Activated CD4-positive, alpha-beta memory T cell treated with anti-CD3 and anti-CD28 coated beads, Interleukin-2, amount 10 ng/mL, durations not matched to agents 7 days and 5 days (primary cell): ENCODE measurements around the gene GMCL1. TPM values are rescaled to one million over a fixed set of nuclear protein-coding genes. Genes with fewer than 3 reads are reported as not detected.

Experiments used
- CTCF ChIA-PET: fragments of 350-600 bp; sonication (Branson Sonifier 250); formaldehyde crosslinking; loops from one replicate; lab custom pipeline; 2021; ENCODE audit warnings: antibody characterized with exemption, inconsistent platforms; lab: Charles Lee
- POLR2A ChIA-PET: fragments of 350-600 bp; sonication (Branson Sonifier 250); formaldehyde crosslinking; loops from one replicate; lab custom pipeline; 2021; ENCODE audit warnings: antibody characterized with exemption; lab: Charles Lee
- DNase-seq: peaks from one replicate; pipeline ENCODE4 v3.0.0-alpha.2; 2020
- H3K27ac Mint-ChIP-seq: one replicate; pipeline ENCODE4 v1.8.0; 2021; ENCODE audit warnings: mild to moderate bottlenecking, mixed read lengths
- H3K27me3 Mint-ChIP-seq: one replicate; pipeline ENCODE4 v1.8.0; 2021; ENCODE audit warnings: mixed read lengths
- H3K36me3 Mint-ChIP-seq: one replicate; pipeline ENCODE4 v1.8.0; 2021; ENCODE audit warnings: low read depth, mixed read lengths
- H3K4me1 Mint-ChIP-seq: one replicate; pipeline ENCODE4 v1.8.0; 2021; ENCODE audit warnings: mixed read lengths
- H3K4me3 Mint-ChIP-seq: one replicate; pipeline ENCODE4 v1.8.0; 2021; ENCODE audit warnings: mild to moderate bottlenecking, mixed read lengths
- H3K9me3 Mint-ChIP-seq: one replicate; pipeline ENCODE4 v1.8.0; 2021; ENCODE audit warnings: mixed read lengths
- total RNA-seq, 2 experiments: library from RNA; stranded (reverse); gene quantifications; one replicate each; pipeline ENCODE4 v1.2.3, GENCODE V29; 2021

GMCL1 gene, protein sequence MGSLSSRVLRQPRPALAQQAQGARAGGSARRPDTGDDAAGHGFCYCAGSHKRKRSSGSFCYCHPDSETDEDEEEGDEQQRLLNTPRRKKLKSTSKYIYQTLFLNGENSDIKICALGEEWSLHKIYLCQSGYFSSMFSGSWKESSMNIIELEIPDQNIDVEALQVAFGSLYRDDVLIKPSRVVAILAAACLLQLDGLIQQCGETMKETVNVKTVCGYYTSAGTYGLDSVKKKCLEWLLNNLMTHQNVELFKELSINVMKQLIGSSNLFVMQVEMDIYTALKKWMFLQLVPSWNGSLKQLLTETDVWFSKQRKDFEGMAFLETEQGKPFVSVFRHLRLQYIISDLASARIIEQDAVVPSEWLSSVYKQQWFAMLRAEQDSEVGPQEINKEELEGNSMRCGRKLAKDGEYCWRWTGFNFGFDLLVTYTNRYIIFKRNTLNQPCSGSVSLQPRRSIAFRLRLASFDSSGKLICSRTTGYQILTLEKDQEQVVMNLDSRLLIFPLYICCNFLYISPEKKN
- total RNA-seq, result 10 to 100 TPM; 30.1 to 34.8 TPM

DNA sequence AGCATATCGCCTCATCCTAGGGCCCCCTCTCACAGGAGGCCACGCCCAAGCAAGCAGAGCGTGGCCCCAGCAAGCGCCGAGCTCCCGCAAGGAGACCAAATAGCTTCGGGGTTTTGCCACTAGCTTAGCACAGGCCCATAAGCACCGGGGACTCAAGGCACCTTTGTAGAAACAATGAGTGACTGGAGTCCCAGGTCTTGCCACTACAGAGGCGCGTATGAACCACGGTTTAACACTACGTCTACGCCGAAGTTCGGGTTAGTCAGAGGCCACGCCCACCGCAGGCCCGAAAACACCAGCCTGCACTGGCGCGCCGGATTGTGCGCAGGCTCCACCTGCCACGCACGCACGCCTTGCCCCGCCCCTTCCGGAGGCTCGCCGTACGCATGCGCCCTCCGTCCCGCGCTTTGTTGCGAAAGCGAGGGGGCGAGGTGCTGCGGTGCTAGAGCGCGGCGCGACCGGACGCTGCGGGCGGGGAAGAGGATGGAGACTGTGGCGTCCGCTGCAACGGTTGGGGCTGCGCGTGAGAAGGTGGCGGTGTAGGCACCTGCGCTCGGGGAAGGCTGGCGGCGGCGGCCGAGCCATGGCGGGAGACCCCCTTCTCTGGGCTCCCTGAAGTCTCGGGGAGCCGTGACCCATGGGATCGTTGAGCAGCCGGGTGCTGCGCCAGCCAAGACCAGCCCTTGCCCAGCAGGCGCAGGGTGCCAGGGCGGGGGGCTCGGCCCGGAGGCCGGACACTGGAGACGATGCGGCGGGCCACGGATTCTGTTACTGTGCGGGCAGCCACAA is at the start of gene GMCL1:
Gene GMCL1 (plus strand): TSS at position 405 of the 789 bp plus-strand sequence. CDS start 233 bp downstream, at position 638.
- H3K27me3 Mint-ChIP-seq, result no peaks in the 10 kb centered on the region
- H3K27ac Mint-ChIP-seq, result peak within 1 kb of the TSS; percentile 93
- peaks cover 51% of the 10 kb centered on the region for H3K4me1 Mint-ChIP-seq
- peak within 1 kb of the TSS; percentile 85 for H3K4me3 Mint-ChIP-seq
- POLR2A ChIA-PET, result interaction anchor here (0.8 to 3.0 kb wide), 13 partner anchors 9 to 392 kb away, joined by 3 to 19 read pairs (median 4); partner anchors contain the start of genes ANXA4, NFU1, PCBP1 and SNRNP27
- peak; percentile 99 for DNase-seq
- CTCF ChIA-PET, result interaction anchor here (0.9 to 5.2 kb wide), 3 partner anchors 13 to 179 kb away, joined by 3 to 46 read pairs (median 7); no protein-coding TSS in a partner anchor
- no peaks in the 10 kb centered on the region for H3K9me3 Mint-ChIP-seq
- H3K36me3 Mint-ChIP-seq, result peaks cover 18% of the 10 kb centered on the region

DNA sequence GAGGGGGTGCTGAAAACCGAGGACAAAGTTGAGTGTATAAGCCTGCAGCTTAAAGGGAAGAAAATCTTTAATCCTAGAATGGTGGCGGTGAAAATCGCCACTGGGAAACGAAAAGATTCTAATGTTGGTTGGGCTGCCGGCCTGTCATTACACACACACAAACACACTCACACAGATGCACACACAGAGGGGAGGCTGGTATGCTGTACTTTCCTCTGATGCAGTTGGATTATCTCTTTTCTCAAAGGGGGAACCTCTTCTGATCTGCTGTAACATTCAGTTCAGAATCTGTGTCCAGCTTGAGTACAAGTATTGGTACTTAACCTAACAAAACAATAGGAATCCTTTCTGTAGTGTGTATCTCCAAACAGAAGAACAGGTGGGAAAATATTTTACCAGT is 48.5 kb upstream of the GMCL1 start:
- ChIA-PET CTCF (interaction anchor here (0.8 kb wide), 1 partner anchor 25 kb away, joined by 3 read pairs; no protein-coding TSS in a partner anchor), POLR2A (no interaction called here)
- peaks cover 21% of the 10 kb centered on the region for H3K4me1 Mint-ChIP-seq
- peaks cover 14% of the 10 kb centered on the region for H3K9me3 Mint-ChIP-seq
- H3K27ac Mint-ChIP-seq, result no peak overlapping the region
- H3K27me3 Mint-ChIP-seq, result no peaks in the 10 kb centered on the region
- peaks cover 29% of the 10 kb centered on the region for H3K36me3 Mint-ChIP-seq
- DNase-seq, result no peak
- no peak overlapping the region for H3K4me3 Mint-ChIP-seq

DNA sequence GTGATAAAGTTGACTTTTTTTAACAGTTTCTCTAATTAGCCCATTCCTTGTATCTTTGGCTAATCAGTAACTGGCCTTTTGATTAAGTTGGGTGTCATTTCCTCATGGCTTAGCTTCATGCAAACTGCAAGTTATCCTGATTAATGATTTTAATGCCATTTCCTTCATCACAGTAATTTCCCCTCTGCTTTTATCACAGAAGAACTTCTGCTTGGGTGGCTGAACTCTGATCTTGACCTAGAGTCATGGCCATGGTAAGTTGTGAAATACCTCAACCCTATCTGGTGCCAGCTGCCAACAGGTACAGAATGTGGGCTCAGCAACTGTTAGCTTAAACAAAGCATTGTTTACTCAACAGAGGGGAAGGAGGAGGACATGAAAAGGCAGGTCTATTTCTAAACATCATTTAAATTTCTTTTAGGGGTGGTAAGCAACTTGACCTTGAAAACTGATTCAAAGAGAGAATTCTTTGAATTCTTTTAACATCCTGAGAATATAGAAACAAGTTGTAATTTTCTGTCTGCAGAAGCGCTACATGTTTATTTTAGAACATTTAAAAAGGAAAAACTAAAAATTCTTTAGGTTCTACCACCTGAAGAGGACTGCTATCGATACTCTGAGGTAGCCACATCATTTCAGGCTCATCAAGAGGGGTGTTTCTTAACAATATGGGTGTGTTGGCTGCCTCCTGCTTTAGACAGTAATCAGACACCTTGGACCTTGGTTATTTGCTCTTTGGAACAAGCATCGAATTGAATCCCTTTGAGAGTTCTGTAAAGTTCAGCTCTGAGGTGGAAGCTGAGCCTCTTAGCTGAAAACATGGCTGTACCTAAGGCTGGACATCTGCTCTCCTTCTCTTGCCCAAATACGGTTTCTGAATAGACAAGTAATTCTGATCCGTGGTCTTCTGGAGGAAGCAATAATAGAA is 47.9 kb upstream of the GMCL1 start:
- H3K27ac Mint-ChIP-seq, result no peak overlapping the region
- ChIA-PET CTCF (interaction anchor here (0.6 to 0.8 kb wide), 2 partner anchors 26 to 345 kb away, joined by 3 read pairs; partner anchors contain the start of gene NFU1), POLR2A (no interaction called here)
- H3K36me3 Mint-ChIP-seq, result peaks cover 23% of the 10 kb centered on the region
- no peaks in the 10 kb centered on the region for H3K27me3 Mint-ChIP-seq
- no peak for DNase-seq
- H3K9me3 Mint-ChIP-seq, result peaks cover 9% of the 10 kb centered on the region
- no peak overlapping the region for H3K4me3 Mint-ChIP-seq
- H3K4me1 Mint-ChIP-seq, result peaks cover 15% of the 10 kb centered on the region

DNA sequence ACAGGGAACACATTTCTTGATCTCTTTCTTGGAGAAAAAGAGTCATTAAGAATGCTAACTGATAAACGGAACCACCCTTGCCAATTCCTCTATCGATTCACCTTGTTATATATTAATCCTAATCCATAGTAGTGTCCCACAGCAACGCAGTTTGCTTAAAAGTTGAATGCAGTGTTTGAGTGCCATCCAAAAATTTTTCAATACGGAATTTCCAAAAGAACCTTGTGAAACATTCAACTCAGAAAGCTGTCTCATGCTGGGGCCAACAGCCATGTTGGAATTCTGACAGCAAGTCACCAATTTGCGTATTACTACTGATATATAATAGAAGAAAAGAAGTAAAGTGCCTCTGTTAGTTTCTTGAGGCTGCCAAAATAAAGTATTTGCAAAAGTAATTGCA is 45.2 kb upstream of the GMCL1 start:
- Mint-ChIP-seq H3K27ac (no peak overlapping the region), H3K9me3 (no peaks in the 10 kb centered on the region), H3K27me3 (no peaks in the 10 kb centered on the region), H3K4me3 (no peak overlapping the region), H3K4me1 (peaks cover 16% of the 10 kb centered on the region), H3K36me3 (peaks cover 26% of the 10 kb centered on the region)
- CTCF ChIA-PET, result no interaction called here
- POLR2A ChIA-PET, result interaction anchor here (1.3 kb wide), 1 partner anchor 9 kb away, joined by 4 read pairs; no protein-coding TSS in a partner anchor
- no peak for DNase-seq

DNA sequence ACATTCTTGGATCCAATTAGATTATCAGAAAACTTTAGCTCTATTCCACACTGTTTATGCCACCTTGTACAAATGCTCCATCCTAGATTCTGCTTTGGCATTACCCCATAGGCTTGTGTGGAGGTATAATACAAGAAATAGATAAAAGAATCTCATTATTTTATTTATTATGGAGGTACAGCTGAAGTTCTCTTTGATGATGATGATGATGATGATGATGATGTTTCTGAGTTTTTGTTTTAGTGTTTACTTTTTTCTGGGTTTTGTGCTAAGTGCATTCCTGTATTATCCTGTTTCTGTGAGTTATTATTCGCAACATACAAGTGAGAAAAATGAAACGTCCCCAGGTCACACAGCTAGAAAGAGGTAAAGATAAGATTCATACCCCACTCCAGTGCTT is 44.1 kb upstream of the GMCL1 start:
- peaks cover 34% of the 10 kb centered on the region for H3K36me3 Mint-ChIP-seq
- no peaks in the 10 kb centered on the region for H3K9me3 Mint-ChIP-seq
- H3K27me3 Mint-ChIP-seq, result no peaks in the 10 kb centered on the region
- POLR2A ChIA-PET, result interaction anchor here (1.2 to 1.3 kb wide), 2 partner anchors 10 to 30 kb away, joined by 3 to 4 read pairs; no protein-coding TSS in a partner anchor
- CTCF ChIA-PET, result no interaction called here
- DNase-seq, result no peak
- H3K4me1 Mint-ChIP-seq, result peaks cover 20% of the 10 kb centered on the region
- no peak overlapping the region for H3K27ac Mint-ChIP-seq
- no peak overlapping the region for H3K4me3 Mint-ChIP-seq

DNA sequence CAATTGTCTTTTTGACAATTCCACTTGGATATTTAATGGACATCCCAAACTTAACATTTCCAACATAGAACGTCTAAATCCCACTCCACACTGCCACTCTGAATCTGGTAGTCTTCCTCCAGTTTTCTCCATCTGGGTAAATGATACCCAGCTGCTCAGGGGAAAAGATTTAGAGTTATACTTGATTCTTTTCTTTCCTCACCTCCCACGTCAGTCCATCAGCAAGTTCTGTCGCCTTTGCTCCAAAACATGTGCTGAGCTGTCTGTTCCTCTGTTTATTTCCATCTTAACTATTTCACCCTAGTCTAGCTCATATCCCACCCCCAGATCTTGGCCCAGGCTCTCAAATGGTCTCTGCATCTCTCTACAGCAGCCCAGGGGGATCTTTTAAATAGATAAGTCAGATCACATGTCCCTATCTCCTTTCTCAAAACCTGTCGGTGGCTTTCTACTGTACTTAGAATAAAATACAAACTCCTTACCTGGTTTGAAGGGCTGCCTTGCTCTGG is 43.4 kb upstream of the GMCL1 start:
- H3K9me3 Mint-ChIP-seq, result no peaks in the 10 kb centered on the region
- ChIA-PET CTCF (no interaction called here), POLR2A (interaction anchor here (1.2 kb wide), 1 partner anchor 31 kb away, joined by 3 read pairs; no protein-coding TSS in a partner anchor)
- no peak overlapping the region for H3K4me3 Mint-ChIP-seq
- H3K36me3 Mint-ChIP-seq, result peaks cover 29% of the 10 kb centered on the region
- DNase-seq, result no peak
- peaks cover 16% of the 10 kb centered on the region for H3K4me1 Mint-ChIP-seq
- no peaks in the 10 kb centered on the region for H3K27me3 Mint-ChIP-seq
- H3K27ac Mint-ChIP-seq, result no peak overlapping the region

DNA sequence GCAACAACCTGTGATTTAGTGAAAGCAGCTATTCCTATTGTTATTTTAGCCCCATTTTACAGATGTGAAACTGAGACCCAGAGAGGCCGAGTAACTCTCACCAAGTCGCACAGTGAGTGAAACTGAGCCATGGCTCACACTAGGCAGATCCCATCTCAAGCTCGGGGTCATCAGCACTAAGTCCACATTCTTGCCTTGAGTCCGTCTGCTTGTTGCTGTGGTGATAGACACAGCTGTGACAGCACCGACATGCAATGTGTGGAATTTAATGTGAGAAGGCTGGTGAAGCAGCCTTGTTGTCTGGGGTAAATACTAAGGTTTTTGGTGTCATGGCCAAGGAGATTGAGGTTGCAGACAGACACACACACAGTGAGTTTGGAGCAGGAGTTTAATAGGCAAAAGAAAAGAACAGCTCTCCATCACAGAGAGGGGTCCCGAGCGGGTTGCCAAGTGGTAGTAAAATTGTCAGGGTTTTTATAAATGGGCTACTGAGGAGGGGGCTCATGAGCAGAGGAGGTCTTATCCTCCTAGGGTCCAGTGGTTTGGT is 40.2 kb upstream of the GMCL1 start:
- CTCF ChIA-PET, result interaction anchor here (1.5 to 2.6 kb wide), 2 partner anchors 27 to 64 kb away, joined by 6 to 9 read pairs; no protein-coding TSS in a partner anchor
- POLR2A ChIA-PET, result no interaction called here
- no peak overlapping the region for H3K27ac Mint-ChIP-seq
- peaks cover 29% of the 10 kb centered on the region for H3K36me3 Mint-ChIP-seq
- no peak for DNase-seq
- H3K9me3 Mint-ChIP-seq, result no peaks in the 10 kb centered on the region
- peaks cover 12% of the 10 kb centered on the region for H3K4me1 Mint-ChIP-seq
- H3K27me3 Mint-ChIP-seq, result no peaks in the 10 kb centered on the region
- H3K4me3 Mint-ChIP-seq, result no peak overlapping the region

DNA sequence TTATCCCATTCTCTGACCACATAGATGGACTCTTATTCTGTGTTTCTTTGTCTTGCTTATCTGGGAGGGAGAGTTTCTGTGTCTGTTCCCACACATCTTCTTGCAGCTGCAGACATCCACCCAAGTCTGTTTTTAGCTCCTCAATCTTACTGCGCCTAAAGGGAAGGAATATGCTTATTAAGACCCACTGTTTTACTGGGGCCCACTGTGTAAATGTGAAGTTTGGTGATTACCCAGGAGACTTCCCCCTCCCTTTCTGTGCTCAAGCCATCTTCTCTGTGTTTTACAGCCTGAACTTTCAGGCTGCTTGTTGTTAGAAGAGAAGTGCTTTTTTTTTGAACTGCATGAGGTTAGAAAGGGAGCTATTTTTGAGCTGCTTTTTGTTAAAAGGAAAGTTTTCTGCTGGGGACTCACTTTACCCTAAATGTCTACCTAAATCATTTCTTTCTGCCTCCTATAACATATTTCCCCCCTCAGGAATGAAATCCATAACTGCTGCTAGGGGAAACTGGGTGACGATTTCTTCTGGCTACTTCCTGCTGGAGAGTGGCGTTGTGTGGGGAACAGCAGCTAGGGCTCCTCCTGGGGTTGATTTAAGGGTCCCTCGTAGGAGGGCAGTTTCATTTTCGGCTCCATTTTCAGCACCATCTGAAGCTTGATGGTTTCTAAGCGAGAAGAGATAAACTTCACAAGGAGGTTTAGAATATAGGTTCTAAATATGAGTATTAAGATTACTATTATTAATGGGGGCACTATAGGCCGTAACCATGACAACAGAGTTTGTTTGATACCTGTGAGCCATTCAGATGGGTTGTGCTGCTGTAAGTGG is 39.5 kb upstream of the GMCL1 start:
- POLR2A ChIA-PET, result no interaction called here
- CTCF ChIA-PET, result interaction anchor here (0.9 to 2.6 kb wide), 3 partner anchors 26 to 65 kb away, joined by 6 to 9 read pairs (median 6); no protein-coding TSS in a partner anchor
- no peak overlapping the region for H3K4me3 Mint-ChIP-seq
- DNase-seq, result no peak
- peaks cover 12% of the 10 kb centered on the region for H3K4me1 Mint-ChIP-seq
- H3K36me3 Mint-ChIP-seq, result peaks cover 26% of the 10 kb centered on the region
- H3K27ac Mint-ChIP-seq, result peak overlapping the region; percentile 33
- H3K27me3 Mint-ChIP-seq, result no peaks in the 10 kb centered on the region
- H3K9me3 Mint-ChIP-seq, result no peaks in the 10 kb centered on the region

DNA sequence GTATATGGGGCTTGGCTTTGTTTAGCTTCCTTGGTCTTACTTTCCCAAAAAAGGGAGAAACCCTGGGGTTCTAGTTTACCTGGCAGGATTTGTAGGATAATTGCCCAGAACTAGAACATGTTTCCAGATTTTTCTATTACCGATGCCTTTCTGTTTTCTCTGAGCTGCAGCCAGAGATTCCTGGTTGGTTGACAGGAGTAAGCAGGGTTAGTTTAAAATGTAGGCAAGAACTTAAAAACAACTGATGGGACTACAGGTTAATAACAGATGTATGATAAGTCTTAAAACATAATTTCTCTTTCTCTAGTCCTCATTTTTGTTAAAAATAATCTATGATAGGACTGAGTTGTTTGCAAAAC is 38.9 kb upstream of the GMCL1 start:
- Mint-ChIP-seq H3K4me3 (no peak overlapping the region), H3K9me3 (no peaks in the 10 kb centered on the region), H3K27me3 (no peaks in the 10 kb centered on the region), H3K27ac (no peak overlapping the region), H3K36me3 (peaks cover 26% of the 10 kb centered on the region), H3K4me1 (peaks cover 12% of the 10 kb centered on the region)
- ChIA-PET POLR2A (no interaction called here), CTCF (interaction anchor here (0.9 to 2.6 kb wide), 3 partner anchors 26 to 66 kb away, joined by 6 to 9 read pairs (median 6); no protein-coding TSS in a partner anchor)
- DNase-seq, result no peak

DNA sequence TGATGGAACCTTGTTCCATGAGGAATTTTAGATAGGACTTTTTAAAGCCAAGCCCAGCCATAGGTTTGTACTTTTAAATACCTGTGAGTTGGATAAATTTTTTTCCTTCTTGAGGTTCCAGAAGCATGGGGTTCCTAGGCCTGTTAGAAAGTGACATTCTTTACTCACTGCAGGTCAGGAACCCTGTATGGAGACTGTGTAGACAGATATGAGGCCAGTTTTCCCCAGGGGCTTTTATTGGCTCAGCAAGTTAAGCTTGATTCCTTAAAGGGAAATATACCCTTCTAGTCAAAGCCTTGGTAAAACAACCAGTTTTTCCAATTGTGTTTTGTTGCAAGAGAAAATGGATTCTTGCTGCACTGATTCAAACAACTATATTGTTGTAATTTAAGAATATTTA is 38.4 kb upstream of the GMCL1 start:
- DNase-seq, result no peak
- no peaks in the 10 kb centered on the region for H3K9me3 Mint-ChIP-seq
- ChIA-PET POLR2A (no interaction called here), CTCF (interaction anchor here (2.6 kb wide), 1 partner anchor 66 kb away, joined by 9 read pairs; no protein-coding TSS in a partner anchor)
- no peak overlapping the region for H3K27ac Mint-ChIP-seq
- peaks cover 12% of the 10 kb centered on the region for H3K4me1 Mint-ChIP-seq
- H3K36me3 Mint-ChIP-seq, result peaks cover 26% of the 10 kb centered on the region
- H3K27me3 Mint-ChIP-seq, result no peaks in the 10 kb centered on the region
- no peak overlapping the region for H3K4me3 Mint-ChIP-seq

DNA sequence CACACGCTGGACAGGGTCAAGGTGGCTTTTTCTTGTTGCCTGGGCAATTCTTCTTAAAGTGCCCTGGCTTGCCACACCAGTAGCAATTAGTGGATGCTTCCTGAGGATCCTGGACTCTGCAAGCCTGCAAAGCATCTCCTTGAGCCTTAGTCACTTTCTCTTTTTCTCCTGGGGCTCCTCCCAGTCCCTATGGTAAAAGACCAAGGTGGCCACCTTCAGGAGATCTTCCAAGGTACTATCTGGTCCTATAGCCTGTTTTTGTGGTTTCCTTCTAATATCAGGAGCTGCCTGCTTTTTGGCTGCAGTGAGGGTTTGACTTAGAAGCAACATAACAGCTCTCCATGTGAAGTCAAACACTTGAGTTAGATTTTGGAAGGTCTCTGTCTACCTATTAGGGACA is 33.3 kb upstream of the GMCL1 start:
- Mint-ChIP-seq H3K27ac (no peak overlapping the region), H3K4me1 (peaks cover 11% of the 10 kb centered on the region)
- POLR2A ChIA-PET, result no interaction called here

More for the DNA sequence above, 33.3 kb upstream of the GMCL1 start:
- CTCF ChIA-PET, result interaction anchor here (2.0 kb wide), 1 partner anchor 71 kb away, joined by 6 read pairs; no protein-coding TSS in a partner anchor
- no peak overlapping the region for H3K4me3 Mint-ChIP-seq
- no peaks in the 10 kb centered on the region for H3K27me3 Mint-ChIP-seq
- DNase-seq, result no peak
- H3K36me3 Mint-ChIP-seq, result peaks cover 4% of the 10 kb centered on the region
- no peaks in the 10 kb centered on the region for H3K9me3 Mint-ChIP-seq
